Astrocyte of the spinal cord (primary cell): ENCODE measurements around the gene XRCC1.

Experiments
- DNase-seq: peaks from one replicate; pipeline ENCODE4 v3.0.0; 2011; ENCODE audit warnings: low read depth, low spot score
- H3K4me3 ChIP-seq: 2 replicates; pipeline ENCODE4 v1.5.1; 2011; ENCODE audit warnings: low read depth, mild to moderate bottlenecking, low read length, moderate library complexity
- in situ Hi-C: cut with HindIII; loops from 2 replicates; pipeline ENCODE4 v1.10.0; 2017; ENCODE audit warnings: low sequenced_read_pairs
- TF ChIP-seq, protein P1 (sequence below): IDR thresholded peaks from 2 replicates; pipeline ENCODE4 v1.5.1; 2012; ENCODE audit warnings: low read depth, mild to moderate bottlenecking, low read length, inconsistent platforms

XRCC1 gene

DNA sequence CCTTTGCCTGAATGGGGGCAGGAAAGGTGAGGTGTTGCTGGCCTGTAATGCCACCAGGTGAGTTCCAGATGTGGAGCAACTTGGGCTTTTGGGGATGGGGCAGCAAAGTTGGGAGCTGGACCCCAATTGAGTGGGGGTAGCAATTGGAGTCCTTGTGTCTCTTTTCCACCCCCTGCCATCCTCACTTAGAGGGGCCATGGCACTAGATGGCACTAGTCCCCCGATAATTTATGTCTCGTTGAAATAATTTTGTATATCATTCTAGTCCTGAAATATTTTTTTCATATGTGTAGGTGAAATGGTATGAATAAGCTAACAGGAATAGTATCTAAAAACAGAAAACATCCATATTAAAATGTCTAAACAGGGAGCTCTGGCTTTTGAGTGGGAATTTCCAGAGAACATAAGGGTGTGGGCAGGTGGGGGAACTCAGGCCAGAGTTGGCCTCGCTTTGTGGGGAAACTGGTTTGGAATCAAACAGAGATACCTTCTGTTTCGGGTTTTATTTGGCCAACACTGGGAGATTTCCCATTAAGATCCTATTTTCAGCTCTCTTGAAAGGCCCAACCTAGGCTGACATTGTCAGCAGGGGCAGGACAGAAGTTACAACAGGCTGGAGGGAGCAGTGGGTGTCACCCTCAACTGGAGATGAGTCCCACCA is 24.4 kb upstream of the XRCC1 start:
- H3K4me3 ChIP-seq = no peak overlapping the region
- TF ChIP-seq, protein P1, sequence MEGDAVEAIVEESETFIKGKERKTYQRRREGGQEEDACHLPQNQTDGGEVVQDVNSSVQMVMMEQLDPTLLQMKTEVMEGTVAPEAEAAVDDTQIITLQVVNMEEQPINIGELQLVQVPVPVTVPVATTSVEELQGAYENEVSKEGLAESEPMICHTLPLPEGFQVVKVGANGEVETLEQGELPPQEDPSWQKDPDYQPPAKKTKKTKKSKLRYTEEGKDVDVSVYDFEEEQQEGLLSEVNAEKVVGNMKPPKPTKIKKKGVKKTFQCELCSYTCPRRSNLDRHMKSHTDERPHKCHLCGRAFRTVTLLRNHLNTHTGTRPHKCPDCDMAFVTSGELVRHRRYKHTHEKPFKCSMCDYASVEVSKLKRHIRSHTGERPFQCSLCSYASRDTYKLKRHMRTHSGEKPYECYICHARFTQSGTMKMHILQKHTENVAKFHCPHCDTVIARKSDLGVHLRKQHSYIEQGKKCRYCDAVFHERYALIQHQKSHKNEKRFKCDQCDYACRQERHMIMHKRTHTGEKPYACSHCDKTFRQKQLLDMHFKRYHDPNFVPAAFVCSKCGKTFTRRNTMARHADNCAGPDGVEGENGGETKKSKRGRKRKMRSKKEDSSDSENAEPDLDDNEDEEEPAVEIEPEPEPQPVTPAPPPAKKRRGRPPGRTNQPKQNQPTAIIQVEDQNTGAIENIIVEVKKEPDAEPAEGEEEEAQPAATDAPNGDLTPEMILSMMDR = peak; percentile 9
- in situ Hi-C loops = no loop called here
- no peak for DNase-seq

DNA sequence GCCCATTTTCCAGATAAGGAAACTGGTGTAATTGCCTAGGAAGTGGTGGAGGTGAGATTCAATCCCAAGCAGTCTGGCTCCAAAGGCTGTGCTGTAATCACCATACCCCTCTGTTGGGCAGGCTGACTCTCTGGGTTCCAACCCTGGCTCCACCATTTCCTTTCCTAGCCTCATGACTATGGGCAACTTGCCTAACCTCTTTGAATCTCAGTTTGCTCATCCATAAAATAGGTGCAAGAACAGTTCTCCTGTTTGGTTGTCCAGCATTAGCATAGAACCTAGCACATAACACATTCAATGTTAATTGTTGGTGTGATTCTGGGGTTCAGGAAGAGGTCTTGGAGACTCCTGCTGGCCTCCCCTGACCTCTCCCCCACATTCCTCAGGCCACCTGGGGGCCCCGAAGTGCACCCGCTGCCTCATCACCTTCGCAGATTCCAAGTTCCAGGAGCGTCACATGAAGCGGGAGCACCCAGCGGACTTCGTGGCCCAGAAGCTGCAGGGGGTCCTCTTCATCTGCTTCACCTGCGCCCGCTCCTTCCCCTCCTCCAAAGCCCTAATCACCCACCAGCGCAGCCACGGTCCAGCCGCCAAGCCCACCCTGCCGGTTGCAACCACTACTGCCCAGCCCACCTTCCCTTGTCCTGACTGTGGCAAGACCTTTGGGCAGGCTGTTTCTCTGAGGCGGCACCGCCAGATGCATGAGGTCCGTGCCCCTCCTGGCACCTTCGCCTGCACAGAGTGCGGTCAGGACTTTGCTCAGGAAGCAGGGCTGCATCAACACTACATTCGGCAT is 23.3 kb upstream of the XRCC1 start:
- in situ Hi-C loops = no loop called here
- no peak for DNase-seq
- H3K4me3 ChIP-seq = no peak overlapping the region
- TF ChIP-seq, protein P1 = no peak

DNA sequence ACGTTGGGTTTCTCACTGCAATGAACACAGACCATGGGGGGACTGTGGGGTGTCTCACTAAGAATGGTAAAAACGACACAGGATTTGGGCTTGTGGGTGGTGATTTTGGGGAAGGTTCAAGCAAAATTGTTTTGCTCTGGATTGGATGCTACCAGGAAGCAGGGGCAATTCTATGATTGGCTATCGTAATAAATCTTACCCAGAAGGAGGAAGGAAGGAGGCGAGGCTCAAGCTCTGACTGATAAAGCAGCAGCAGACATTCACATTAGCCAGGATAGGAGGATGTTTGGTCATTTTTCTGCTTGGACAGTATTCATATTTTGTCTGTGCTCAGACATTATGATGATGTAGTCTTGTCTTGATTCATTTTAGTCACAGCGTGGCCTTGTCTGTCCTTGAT is 22.5 kb upstream of the XRCC1 start:
- TF ChIP-seq, protein P1 = no peak
- DNase-seq = no peak
- in situ Hi-C loops = no loop called here
- no peak overlapping the region for H3K4me3 ChIP-seq

DNA sequence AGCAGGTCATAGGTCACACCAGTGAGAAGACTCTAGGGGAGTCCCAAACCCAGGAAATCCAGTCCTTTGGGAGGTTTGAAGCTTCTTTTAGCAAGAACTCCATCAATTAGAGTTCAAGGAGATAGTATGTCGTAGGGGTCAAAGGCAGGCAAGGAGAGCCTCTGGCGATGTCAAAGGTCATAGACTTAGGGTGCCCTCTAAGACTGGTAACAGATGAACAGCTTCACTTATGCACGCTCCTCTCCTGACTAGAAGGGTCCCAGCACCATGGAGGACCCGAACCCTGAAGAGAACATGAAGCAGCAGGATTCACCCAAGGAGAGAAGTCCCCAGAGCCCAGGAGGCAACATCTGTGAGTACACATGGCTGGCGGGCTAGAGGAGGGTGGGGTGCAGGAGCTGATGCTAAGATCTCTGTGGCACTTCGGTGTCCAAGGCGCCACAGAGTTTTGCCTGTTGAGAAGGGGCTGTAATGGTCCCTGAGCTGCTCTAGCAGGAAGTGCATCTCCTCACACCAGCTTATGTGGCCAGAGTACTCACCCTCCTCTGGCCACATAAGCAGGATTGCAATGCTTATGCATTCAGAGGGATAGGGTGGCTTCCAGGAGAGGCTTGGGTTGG is 21.6 kb upstream of the XRCC1 start:
- DNase-seq = no peak
- peak overlapping the region; percentile 91 for H3K4me3 ChIP-seq
- TF ChIP-seq, protein P1 = no peak
- in situ Hi-C loops = no loop called here

DNA sequence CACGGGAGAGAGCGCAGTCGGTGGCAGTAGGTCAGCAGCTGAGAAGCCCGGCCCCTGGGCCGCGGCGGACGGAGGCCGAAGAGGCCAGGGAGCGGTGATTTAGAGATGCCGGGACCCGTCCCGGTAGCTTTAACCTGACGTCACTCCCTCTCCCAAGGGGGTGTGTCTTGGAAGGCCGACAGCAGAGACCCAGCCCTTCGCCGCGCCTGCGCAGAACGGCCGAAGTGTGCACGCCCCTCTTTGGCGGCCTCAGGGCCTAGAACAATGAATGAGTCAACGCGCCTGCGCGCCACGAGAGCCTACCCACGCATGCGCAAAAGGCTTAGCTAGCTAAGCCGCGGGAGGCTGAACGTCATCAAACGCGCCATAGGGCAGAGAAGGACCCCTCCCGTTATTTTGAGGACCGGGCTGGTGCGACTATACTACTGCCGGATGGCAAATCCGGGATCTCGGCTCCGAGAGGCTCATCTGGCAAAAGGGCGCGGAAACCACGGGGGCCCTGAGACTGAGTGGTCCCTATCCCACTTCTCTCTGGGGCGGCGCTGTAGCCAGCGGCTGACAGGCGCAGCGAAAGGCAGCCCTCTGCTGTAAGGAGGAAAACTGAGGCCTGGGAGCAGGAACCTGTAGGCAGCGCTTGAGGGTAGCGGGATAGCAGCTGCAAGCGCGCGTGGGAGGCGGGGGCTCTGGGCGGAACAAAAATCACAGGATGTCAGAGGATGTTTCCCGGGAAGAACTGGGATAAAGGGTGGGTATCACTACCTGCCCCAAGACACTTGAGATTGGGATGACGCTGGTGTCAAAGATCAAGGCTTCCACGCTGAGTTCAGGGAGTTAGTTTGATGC is 20.9 kb upstream of the XRCC1 start, which contains the start of the genes IRGQ and ZNF576:
Gene IRGQ, minus strand, starts transcription at position 136 of the 843 bp plus-strand sequence. CDS start 796 bp downstream, outside the sequence.
Gene ZNF576, plus strand, starts transcription at position 597 of the 843 bp plus-strand sequence. CDS start 514 bp downstream, outside the sequence.
- in situ Hi-C loops = no loop called here
- DNase-seq = peak; percentile 99
- H3K4me3 ChIP-seq = peak within 1 kb of the TSS; percentile 91
- TF ChIP-seq, protein P1 = peak; percentile 23

DNA sequence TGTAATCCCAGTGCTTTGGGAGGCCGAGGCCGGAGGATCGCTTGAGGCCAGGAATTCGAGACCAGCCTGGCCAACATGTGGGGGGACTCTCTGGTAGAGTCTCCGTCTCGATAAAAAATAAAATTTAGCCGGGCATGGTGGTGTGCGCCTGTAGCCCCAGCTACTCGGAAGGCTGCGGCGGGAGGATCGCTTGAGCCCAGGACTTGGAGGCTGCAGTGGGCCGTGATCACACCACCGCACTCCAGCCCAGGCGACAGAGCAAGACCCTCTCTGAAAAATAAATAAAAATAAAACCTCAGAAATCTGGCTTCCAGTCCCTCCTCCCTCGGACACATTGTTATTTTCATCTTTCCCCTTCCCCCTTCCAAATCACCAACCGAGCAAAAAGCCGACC is 20.3 kb upstream of the XRCC1 start:
- DNase-seq = no peak
- in situ Hi-C loops = no loop called here
- peak overlapping the region; percentile 65 for H3K4me3 ChIP-seq
- TF ChIP-seq, protein P1 = no peak
